Fibroblast of the conjunctiva (primary cell): ENCODE data around the gene MX1.
A peak's percentile ranks its signal among the peaks of the same experiment; 100 is the strongest.

Experiments used
- DNase-seq: peaks from one replicate; pipeline ENCODE4 v3.0.0-alpha.2; 2010; ENCODE audit warnings: low read depth

MX1 gene

GRCh38 chr21:41460578-41461527 is 34.8 kb downstream of the MX1 start:
- DNase-seq: peak; percentile 62

GRCh38 chr21:41465176-41465781 is 39.2 kb downstream of the MX1 start:
- no peak for DNase-seq

GRCh38 chr21:41466024-41466820 is 40.2 kb downstream of the MX1 start:
- DNase-seq: no peak

- no peak for DNase-seq
These were observed 44.0 kb downstream of the MX1 start for GRCh38 chr21:41470054-41470453.

- DNase-seq: no peak
These were observed 46.9 kb downstream of the MX1 start for GRCh38 chr21:41472753-41473548.

- no peak for DNase-seq
These were observed 49.8 kb downstream of the MX1 start for GRCh38 chr21:41475714-41476420.

GRCh38 chr21:41477641-41478318 is 51.7 kb downstream of the MX1 start:
- DNase-seq: no peak

- no peak for DNase-seq
These were observed 52.5 kb downstream of the MX1 start for GRCh38 chr21:41478319-41479177.

GRCh38 chr21:41479686-41480085 is 53.6 kb downstream of the MX1 start:
- no peak for DNase-seq

GRCh38 chr21:41480086-41480690 is 54.1 kb downstream of the MX1 start:
- no peak for DNase-seq

- no peak for DNase-seq
These were observed 55.2 kb downstream of the MX1 start for GRCh38 chr21:41481191-41481590.

GRCh38 chr21:41482301-41482700 is 56.3 kb downstream of the MX1 start:
- no peak for DNase-seq

- DNase-seq: no peak
These were observed 56.9 kb downstream of the MX1 start for GRCh38 chr21:41482980-41483379.

GRCh38 chr21:41483415-41483814 is 57.4 kb downstream of the MX1 start:
- no peak for DNase-seq

GRCh38 chr21:41483973-41484372 is 57.9 kb downstream of the MX1 start:
- DNase-seq: no peak

- DNase-seq: no peak
These were observed 61.0 kb downstream of the MX1 start for GRCh38 chr21:41487082-41487481.

- DNase-seq: no peak
These were observed 62.0 kb downstream of the MX1 start for GRCh38 chr21:41488080-41488479.

- no peak for DNase-seq
These were observed 63.3 kb downstream of the MX1 start for GRCh38 chr21:41489329-41489728.

- DNase-seq: no peak
These were observed 64.3 kb downstream of the MX1 start for GRCh38 chr21:41490330-41490729.
